MCF 10A (cell line): ENCODE measurements around the gene OSBPL2. TPM values are rescaled to one million over a fixed set of nuclear protein-coding genes. Genes with fewer than 3 reads are reported as not detected.

Source experiments
- BruUV-seq: library from RNA; stranded (reverse); fragments of 400-500 nt; replicated peaks from 2 replicates; lab custom pipeline; 2021; lab: Mats Ljungman, UMichigan
- CTCF ChIA-PET: fragments of 300-600 bp; sonication (Branson Sonifier 250); formaldehyde crosslinking; extraction: SDS; loops from one replicate; lab custom pipeline; 2021; ENCODE audit warnings: antibody characterized with exemption, inconsistent platforms; lab: Yijun Ruan, JAX
- POLR2A ChIA-PET: fragments of 300-600, 350-650 bp; sonication (Branson Sonifier 250); formaldehyde crosslinking; extraction: SDS; loops from one replicate; lab custom pipeline; 2020; ENCODE audit warnings: antibody characterized with exemption, inconsistent platforms; lab: Yijun Ruan, JAX
- DNase-seq: peaks from one replicate; pipeline ENCODE4 v3.0.0-alpha.2; 2018; ENCODE audit not compliant: unreplicated experiment
- H3K27ac Mint-ChIP-seq: one replicate; pipeline ENCODE4 v1.8.0; 2022; ENCODE audit warnings: mild to moderate bottlenecking, low read depth, mixed read lengths; ENCODE audit not compliant: unreplicated experiment
- H3K27me3 Mint-ChIP-seq: one replicate; pipeline ENCODE4 v1.8.0; 2022; ENCODE audit warnings: mixed read lengths; ENCODE audit not compliant: insufficient read depth, unreplicated experiment
- H3K36me3 Mint-ChIP-seq: one replicate; pipeline ENCODE4 v1.8.0; 2022; ENCODE audit warnings: mild to moderate bottlenecking, moderate library complexity, mixed read lengths; ENCODE audit not compliant: insufficient read depth, unreplicated experiment
- H3K4me1 Mint-ChIP-seq: one replicate; pipeline ENCODE4 v1.8.0; 2022; ENCODE audit warnings: mixed read lengths; ENCODE audit not compliant: insufficient read depth, unreplicated experiment
- H3K4me3 Mint-ChIP-seq: one replicate; pipeline ENCODE4 v1.8.0; 2022; ENCODE audit warnings: mild to moderate bottlenecking, moderate library complexity, mixed read lengths; ENCODE audit not compliant: unreplicated experiment
- H3K9me3 Mint-ChIP-seq: one replicate; pipeline ENCODE4 v1.8.0; 2022; ENCODE audit warnings: mixed read lengths; ENCODE audit not compliant: unreplicated experiment
- CTCF ChIP-seq: fragments of 200-600 bp; IDR thresholded peaks from one replicate; pipeline ENCODE4 v1.8.0; 2022; ENCODE audit warnings: antibody characterized with exemption, mild to moderate bottlenecking; ENCODE audit not compliant: unreplicated experiment
- intact Hi-C: fragments of 100-400 bp; cut with micrococcal nuclease; formaldehyde crosslinking; loops from 2 replicates; pipeline ENCODE4 v1.14.1; 2022
- total RNA-seq: library from RNA; stranded (reverse); gene quantifications from 2 replicates; pipeline ENCODE4 v1.2.3, GENCODE V29; 2022

The OSBPL2 gene
- total RNA-seq, 1 experiment from 2014 or later, result 38.8 TPM

- POLR2A ChIA-PET, result interaction anchor here (1.2 to 4.1 kb wide), 4 partner anchors 10 to 37 kb away, joined by 3 to 16 read pairs (median 8); no protein-coding TSS in a partner anchor
- DNase-seq, result no peak
- H3K36me3 Mint-ChIP-seq, result peaks cover 79% of the 10 kb centered on the region
- no TSS peak for BruUV-seq
- TF ChIP-seq CTCF, result no peak
- H3K4me1 Mint-ChIP-seq, result no peaks in the 10 kb centered on the region
- H3K27ac Mint-ChIP-seq, result no peak overlapping the region
- CTCF ChIA-PET, result interaction anchor here (1.4 to 2.9 kb wide), 3 partner anchors 12 to 54 kb away, joined by 3 to 11 read pairs (median 3); no protein-coding TSS in a partner anchor
- H3K27me3 Mint-ChIP-seq, result no peaks in the 10 kb centered on the region
- no peaks in the 10 kb centered on the region for H3K9me3 Mint-ChIP-seq
- intact Hi-C loops, result no loop called here
- H3K4me3 Mint-ChIP-seq, result no peak overlapping the region
Observed at GRCh38 chr20:62328684-62329388, 90.5 kb downstream of the OSBPL2 start.

GRCh38 chr20:62329389-62330377 lies 91.4 kb downstream of the OSBPL2 start:
- TF ChIP-seq CTCF, result no peak
- Mint-ChIP-seq H3K27me3 (no peaks in the 10 kb centered on the region), H3K4me3 (no peak overlapping the region), H3K9me3 (no peaks in the 10 kb centered on the region), H3K4me1 (no peaks in the 10 kb centered on the region), H3K27ac (no peak overlapping the region), H3K36me3 (peaks cover 78% of the 10 kb centered on the region)
- intact Hi-C loops, result no loop called here
- no TSS peak for BruUV-seq
- ChIA-PET CTCF (interaction anchor here (0.6 to 2.9 kb wide), 6 partner anchors 12 to 308 kb away, joined by 3 to 11 read pairs (median 3); no protein-coding TSS in a partner anchor), POLR2A (interaction anchor here (1.2 to 4.1 kb wide), 2 partner anchors 11 to 36 kb away, joined by 3 to 16 read pairs; no protein-coding TSS in a partner anchor)
- DNase-seq, result no peak

- Mint-ChIP-seq H3K9me3 (no peaks in the 10 kb centered on the region), H3K27ac (no peak overlapping the region), H3K36me3 (peaks cover 77% of the 10 kb centered on the region), H3K4me3 (no peak overlapping the region), H3K27me3 (no peaks in the 10 kb centered on the region), H3K4me1 (no peaks in the 10 kb centered on the region)
- intact Hi-C loops, result no loop called here
- POLR2A ChIA-PET, result interaction anchor here (1.1 to 4.1 kb wide), 2 partner anchors 10 to 26 kb away, joined by 3 to 16 read pairs; no protein-coding TSS in a partner anchor
- DNase-seq, result no peak
- no peak for TF ChIP-seq CTCF
- CTCF ChIA-PET, result interaction anchor here (0.6 to 1.4 kb wide), 3 partner anchors 34 to 52 kb away, joined by 3 to 4 read pairs (median 3); no protein-coding TSS in a partner anchor
- BruUV-seq, result no TSS peak
Observed at GRCh38 chr20:62330576-62331317, 92.4 kb downstream of the OSBPL2 start.
